OCI-LY7 (cell line): Measurements from ENCODE around the gene PTGDR.

Source experiments
- CTCF ChIP-seq: fragments of 200-600 bp; sonication (generic); conservative IDR thresholded peaks from 2 replicates; pipeline ENCODE4 v1.5.1; 2014; ENCODE audit warnings: mild to moderate bottlenecking, antibody characterized with exemption, low read length, moderate library complexity, mixed read lengths
- EZH2phosphoT487 ChIP-seq: fragments of 200-600 bp; sonication (generic); IDR thresholded peaks from 2 replicates; pipeline ENCODE4 v1.6.1; 2018; ENCODE audit warnings: low read depth, borderline replicate concordance, mild to moderate bottlenecking, mixed run types, antibody characterized with exemption, low read length, moderate library complexity, mixed read lengths

DNA sequence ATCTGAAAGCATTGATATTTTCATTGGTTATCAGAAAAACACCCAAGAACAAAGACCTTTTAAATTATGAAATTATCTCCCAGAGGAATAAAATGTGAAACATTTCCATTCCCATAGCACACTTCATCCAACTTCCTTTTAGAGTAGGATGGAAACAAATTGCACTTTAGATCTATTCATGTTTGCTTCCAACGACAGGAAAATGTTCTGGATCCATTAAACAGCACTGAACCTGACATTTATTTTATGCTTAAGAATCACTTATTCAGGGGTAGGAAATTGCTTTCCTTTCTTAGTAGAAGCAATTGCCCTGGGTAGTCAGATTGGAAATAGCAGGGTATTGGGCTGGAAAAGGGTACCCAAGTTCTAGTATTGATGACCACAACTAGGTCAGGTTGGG is 28.8 kb upstream of the PTGDR start:
- TF ChIP-seq CTCF (no peak), EZH2phosphoT487 (no peak)
